Measurements from ENCODE around the gene RASA2.
A peak's percentile ranks its signal among the peaks of the same experiment; 100 is the strongest.

The RASA2 gene

GRCh38 chr3:141657516-141657915 is 170.7 kb downstream of the RASA2 start:
- TF ChIP-seq CTCF (conservative IDR thresholded peaks at IDR 0.05; ENCODE audit: control insufficient read depth, insufficient read depth, low read depth, low read length), result no peak
- no peak for DNase-seq (ENCODE audit: low read depth)
- H3K4me3 ChIP-seq (ENCODE audit: control insufficient read depth, low read depth, low read length), result no peak overlapping the region

GRCh38 chr3:141659821-141660613 is 173.2 kb downstream of the RASA2 start:
- no peak for TF ChIP-seq CTCF (conservative IDR thresholded peaks at IDR 0.05; ENCODE audit: control insufficient read depth, insufficient read depth, low read depth, low read length)
- DNase-seq (ENCODE audit: low read depth), result no peak
- H3K4me3 ChIP-seq (ENCODE audit: control insufficient read depth, low read depth, low read length), result peak overlapping the region; percentile 43

- no peak for TF ChIP-seq CTCF (conservative IDR thresholded peaks at IDR 0.05; ENCODE audit: control insufficient read depth, insufficient read depth, low read depth, low read length)
- peak overlapping the region; percentile 43 for H3K4me3 ChIP-seq (ENCODE audit: control insufficient read depth, low read depth, low read length)
- DNase-seq (ENCODE audit: low read depth), result no peak
Observed at GRCh38 chr3:141660614-141660947, 173.8 kb downstream of the RASA2 start.

GRCh38 chr3:141661229-141662196 is 174.7 kb downstream of the RASA2 start:
- DNase-seq (ENCODE audit: low read depth), result no peak
- H3K4me3 ChIP-seq (ENCODE audit: control insufficient read depth, low read depth, low read length), result no peak overlapping the region
- no peak for TF ChIP-seq CTCF (conservative IDR thresholded peaks at IDR 0.05; ENCODE audit: control insufficient read depth, insufficient read depth, low read depth, low read length)

- no peak for TF ChIP-seq CTCF (conservative IDR thresholded peaks at IDR 0.05; ENCODE audit: control insufficient read depth, insufficient read depth, low read depth, low read length)
- peak; percentile 62 for DNase-seq (ENCODE audit: low read depth)
- no peak overlapping the region for H3K4me3 ChIP-seq (ENCODE audit: control insufficient read depth, low read depth, low read length)
Observed at GRCh38 chr3:141663993-141664392, 177.2 kb downstream of the RASA2 start.
